ENCODE data around the gene ASCC3. TPM values are rescaled to one million over a fixed set of nuclear protein-coding genes. Genes with fewer than 3 reads are reported as not detected.

The ASCC3 gene, protein sequence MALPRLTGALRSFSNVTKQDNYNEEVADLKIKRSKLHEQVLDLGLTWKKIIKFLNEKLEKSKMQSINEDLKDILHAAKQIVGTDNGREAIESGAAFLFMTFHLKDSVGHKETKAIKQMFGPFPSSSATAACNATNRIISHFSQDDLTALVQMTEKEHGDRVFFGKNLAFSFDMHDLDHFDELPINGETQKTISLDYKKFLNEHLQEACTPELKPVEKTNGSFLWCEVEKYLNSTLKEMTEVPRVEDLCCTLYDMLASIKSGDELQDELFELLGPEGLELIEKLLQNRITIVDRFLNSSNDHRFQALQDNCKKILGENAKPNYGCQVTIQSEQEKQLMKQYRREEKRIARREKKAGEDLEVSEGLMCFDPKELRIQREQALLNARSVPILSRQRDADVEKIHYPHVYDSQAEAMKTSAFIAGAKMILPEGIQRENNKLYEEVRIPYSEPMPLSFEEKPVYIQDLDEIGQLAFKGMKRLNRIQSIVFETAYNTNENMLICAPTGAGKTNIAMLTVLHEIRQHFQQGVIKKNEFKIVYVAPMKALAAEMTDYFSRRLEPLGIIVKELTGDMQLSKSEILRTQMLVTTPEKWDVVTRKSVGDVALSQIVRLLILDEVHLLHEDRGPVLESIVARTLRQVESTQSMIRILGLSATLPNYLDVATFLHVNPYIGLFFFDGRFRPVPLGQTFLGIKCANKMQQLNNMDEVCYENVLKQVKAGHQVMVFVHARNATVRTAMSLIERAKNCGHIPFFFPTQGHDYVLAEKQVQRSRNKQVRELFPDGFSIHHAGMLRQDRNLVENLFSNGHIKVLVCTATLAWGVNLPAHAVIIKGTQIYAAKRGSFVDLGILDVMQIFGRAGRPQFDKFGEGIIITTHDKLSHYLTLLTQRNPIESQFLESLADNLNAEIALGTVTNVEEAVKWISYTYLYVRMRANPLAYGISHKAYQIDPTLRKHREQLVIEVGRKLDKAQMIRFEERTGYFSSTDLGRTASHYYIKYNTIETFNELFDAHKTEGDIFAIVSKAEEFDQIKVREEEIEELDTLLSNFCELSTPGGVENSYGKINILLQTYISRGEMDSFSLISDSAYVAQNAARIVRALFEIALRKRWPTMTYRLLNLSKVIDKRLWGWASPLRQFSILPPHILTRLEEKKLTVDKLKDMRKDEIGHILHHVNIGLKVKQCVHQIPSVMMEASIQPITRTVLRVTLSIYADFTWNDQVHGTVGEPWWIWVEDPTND (N-terminal part only)
- total RNA-seq: 10 to 100 TPM; 18.1 to 26.3 (median 22.5) TPM

DNA sequence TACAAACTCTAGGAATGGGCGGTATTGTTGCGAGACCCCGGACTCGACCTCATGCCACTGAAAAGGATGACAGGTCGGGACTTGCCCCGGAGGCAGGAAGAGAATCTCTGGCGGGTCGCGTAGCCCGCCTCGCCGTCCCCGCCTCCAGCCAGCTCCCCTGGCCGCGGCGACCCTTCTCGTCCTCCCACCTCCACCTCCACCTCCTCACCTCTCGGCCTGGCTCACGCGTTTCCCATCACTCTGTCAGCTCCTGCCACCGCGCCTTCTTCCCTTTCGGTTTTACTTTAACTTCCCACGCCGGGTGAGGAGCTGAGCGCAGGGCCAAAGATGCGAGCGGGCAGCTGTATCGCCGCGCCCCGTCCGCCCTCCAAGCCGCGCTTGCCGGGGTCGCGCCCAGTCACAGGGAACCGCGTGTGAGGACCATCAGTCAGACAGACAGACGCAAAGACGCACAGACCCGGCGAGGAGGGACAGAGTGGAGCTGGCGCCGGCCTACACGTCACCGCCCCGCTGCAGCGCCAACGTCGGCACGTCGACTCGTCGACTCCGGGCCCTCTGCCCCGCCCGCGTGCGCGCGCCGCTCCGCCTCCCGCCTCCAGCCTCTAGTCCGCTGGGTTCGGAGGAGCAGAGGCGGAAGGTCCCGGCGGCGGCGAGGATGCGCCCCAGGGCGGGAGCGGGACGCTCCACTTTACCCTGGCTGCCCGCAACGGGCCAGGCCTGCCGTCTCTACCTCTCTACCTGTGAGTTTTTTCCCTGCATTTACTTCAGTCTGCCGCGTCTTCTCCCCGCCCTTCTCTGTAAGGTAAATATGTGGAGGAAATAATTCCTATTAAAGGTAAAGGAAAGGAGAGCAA lies at the start of gene ASCC3:
Gene ASCC3 (minus strand): TSS at position 477 of the 854 bp plus-strand sequence. CDS start 13,332 bp downstream, outside the sequence.
- TF ChIP-seq, protein P1, sequence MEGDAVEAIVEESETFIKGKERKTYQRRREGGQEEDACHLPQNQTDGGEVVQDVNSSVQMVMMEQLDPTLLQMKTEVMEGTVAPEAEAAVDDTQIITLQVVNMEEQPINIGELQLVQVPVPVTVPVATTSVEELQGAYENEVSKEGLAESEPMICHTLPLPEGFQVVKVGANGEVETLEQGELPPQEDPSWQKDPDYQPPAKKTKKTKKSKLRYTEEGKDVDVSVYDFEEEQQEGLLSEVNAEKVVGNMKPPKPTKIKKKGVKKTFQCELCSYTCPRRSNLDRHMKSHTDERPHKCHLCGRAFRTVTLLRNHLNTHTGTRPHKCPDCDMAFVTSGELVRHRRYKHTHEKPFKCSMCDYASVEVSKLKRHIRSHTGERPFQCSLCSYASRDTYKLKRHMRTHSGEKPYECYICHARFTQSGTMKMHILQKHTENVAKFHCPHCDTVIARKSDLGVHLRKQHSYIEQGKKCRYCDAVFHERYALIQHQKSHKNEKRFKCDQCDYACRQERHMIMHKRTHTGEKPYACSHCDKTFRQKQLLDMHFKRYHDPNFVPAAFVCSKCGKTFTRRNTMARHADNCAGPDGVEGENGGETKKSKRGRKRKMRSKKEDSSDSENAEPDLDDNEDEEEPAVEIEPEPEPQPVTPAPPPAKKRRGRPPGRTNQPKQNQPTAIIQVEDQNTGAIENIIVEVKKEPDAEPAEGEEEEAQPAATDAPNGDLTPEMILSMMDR (IDR thresholded peaks at IDR 0.05; ENCODE audit: low read depth): no peak

DNA sequence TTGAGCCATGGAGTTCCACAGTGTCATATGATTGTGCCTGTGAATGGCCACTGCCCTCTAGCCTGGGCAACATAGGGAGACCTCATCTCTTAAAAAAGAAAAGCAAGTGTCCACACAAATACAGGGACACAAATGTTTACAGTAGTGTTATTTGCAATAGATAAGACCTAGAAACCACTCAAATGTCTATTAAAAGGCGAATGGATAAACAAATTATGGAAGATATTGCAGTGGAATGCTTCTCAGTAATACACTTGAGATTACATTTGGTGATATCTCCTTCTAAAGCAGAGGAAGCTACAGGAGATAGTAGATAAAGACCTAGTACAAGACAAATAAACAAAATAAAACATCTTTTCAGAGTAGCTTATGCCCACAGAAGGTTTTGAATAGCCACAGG lies 44.6 kb upstream of the ASCC3 start:
- TF ChIP-seq, protein P1 (IDR thresholded peaks at IDR 0.05; ENCODE audit: low read depth): no peak

DNA sequence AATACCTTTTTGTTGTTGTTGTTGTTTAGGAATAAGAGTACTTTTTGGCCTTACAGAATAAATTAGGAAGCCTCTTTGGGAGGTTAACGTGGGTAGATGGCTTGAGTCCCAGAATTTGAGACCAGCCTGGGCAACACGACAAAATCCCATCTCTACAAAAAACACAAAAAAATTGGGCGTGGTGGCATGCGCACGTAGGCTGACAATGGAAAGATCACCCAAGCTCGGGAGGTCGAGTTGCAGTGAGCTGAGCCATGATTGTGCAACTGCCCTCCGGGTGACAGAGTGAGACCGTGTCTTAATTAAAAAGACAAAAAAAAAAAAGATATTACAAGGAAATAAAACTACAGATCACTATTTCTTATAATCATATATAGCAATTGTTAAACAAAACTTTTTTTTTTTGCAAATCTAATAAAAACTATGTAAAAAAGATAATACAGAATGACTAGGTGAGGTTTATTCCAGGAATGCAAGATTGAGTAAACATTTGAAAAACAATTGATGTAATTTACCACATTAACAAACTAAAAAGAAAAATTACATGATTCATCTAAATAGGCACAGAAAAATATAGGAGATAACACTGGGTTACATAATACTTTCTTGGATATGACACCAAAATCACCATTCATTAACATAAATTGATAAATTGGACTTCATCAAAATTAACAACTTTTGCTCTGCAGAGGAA lies 43.6 kb upstream of the ASCC3 start:
- TF ChIP-seq, protein P1 (IDR thresholded peaks at IDR 0.05; ENCODE audit: low read depth): no peak

DNA sequence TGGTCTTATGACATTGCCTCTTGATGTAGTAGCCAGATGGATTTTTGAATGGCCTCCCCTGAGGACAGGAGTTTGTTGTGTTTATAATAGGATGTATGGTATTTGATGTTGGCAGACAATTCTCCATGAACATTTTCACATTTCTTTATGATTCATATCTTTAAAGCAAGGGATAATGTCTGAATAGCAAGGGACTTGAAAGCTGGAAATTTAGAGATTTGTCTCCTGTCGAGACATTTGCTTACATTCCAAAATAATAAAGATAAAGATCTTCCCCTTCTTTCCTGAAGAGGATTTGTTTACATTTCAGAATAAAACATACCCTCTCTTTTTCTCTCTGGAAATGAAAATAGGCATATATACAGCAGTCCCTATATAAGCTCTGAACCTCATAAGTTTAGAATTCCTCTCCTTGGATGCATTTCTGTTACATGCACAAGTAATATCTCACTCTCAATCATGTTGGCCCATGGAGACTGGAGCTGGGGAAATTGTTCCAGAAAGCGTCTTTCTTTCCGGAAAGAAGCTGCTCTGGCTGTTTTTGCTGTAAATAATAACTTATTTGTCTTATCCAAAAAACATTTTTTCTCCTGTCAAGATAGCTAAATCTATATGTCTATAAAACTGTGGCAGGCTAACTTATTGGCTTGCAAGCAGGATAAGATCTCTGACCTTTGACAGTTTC lies 42.5 kb upstream of the ASCC3 start:
- TF ChIP-seq, protein P1 (IDR thresholded peaks at IDR 0.05; ENCODE audit: low read depth): no peak

DNA sequence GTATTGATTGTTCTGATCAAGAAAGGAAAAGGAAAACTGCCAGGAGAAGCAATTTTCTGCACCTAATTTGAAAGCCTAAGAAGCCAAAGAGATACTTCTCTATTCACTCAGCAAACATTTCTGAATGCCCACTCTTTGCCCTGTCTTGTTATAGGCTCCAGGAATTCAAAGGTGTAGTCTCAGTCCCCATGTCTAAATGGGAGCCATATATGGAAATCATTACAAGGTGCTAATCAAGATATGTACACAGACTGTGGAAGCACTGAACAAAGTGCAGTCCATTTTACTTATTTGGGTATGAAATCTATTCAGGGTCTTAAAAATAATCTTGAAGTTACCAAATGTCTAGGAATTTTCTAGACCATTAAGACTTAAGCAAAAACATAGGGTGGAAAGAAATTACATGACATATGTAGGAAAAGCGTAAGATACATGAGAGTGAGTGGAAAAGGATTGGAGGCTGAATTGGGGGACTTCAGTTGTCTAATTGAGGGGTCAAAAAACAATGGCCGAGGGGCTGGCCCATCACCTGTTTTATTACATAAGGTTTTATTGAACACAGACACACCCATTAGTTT lies 39.0 kb upstream of the ASCC3 start:
- TF ChIP-seq, protein P1 (IDR thresholded peaks at IDR 0.05; ENCODE audit: low read depth): no peak
